GDM1 (cell line): ENCODE data around the gene XPO5.
"Not testable (repeated sequence)": the region's sequence is repeated elsewhere in the genome, so short reads cannot be mapped to it uniquely, and the experiment has no call there.

ENCODE experiments used
- DNase-seq: peaks from one replicate; lab custom pipeline; 2025; lab: John Stamatoyannopoulos, UW

The XPO5 gene

DNA sequence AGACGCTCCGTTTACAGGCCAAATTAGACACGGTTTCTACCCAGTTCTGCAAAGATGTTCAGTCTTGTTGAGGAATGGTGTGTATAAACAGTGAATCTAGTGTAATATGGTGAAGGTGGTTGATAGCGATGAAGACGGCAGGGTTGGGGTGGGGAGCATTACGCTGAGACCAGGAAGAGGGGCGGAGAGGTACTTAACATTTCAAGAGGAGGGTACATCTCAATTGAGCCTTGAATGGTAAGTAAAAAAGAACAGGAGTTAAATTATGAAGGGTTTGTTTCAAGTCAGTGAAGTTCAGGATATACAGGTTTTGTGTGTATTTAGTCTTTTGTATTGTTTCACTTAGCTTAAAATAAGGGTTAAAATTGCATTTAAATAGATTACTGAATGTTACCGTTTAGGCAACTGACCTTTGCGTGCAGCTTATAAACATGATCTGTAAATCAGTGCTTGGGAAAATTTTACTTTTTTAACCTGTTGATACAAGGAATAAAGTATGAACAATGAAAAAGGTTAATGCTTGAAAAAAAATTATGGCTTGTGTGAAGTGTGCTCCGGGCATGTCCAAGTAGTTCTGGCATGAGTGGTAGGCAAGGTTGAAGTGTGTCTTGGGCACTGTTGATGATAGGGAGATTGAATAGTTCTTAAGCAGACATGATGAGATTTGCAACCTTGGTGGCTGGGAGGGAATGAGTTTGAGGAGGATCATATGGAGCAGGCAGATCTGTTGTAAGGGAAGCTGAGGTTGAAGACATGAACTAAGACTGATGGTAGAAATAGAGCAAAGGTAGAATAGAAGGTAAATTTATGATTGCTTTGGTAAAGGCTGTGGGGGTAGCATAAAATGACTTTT, 58.1 kb downstream of the XPO5 start:
- DNase-seq: no peak

GRCh38 chr6:43516697-43517504, 58.9 kb downstream of the XPO5 start, which contains the start of the genes POLR1C and YIPF3:
Gene POLR1C (plus strand): TSS chr6:43517089. CDS start chr6:43517110, 21 bp downstream.
Gene YIPF3 (minus strand): TSS chr6:43516926. CDS start chr6:43516807, 119 bp downstream.
- peak; percentile 94 for DNase-seq

GRCh38 chr6:43516367-43516696, 59.5 kb downstream of the XPO5 start:
- no peak for DNase-seq

- DNase-seq: no peak
Observed at GRCh38 chr6:43515808-43516207, 60.0 kb downstream of the XPO5 start.

- DNase-seq: no peak
Observed at GRCh38 chr6:43511824-43512415, 63.9 kb downstream of the XPO5 start.

- DNase-seq: no peak
Observed at GRCh38 chr6:43510827-43511163, 65.0 kb downstream of the XPO5 start.

GRCh38 chr6:43509984-43510826, 65.6 kb downstream of the XPO5 start, which contains the start of gene LRRC73:
Gene LRRC73 (minus strand): TSS chr6:43510346. CDS start chr6:43509785, 561 bp downstream.
- DNase-seq: peak; percentile 7

DNA sequence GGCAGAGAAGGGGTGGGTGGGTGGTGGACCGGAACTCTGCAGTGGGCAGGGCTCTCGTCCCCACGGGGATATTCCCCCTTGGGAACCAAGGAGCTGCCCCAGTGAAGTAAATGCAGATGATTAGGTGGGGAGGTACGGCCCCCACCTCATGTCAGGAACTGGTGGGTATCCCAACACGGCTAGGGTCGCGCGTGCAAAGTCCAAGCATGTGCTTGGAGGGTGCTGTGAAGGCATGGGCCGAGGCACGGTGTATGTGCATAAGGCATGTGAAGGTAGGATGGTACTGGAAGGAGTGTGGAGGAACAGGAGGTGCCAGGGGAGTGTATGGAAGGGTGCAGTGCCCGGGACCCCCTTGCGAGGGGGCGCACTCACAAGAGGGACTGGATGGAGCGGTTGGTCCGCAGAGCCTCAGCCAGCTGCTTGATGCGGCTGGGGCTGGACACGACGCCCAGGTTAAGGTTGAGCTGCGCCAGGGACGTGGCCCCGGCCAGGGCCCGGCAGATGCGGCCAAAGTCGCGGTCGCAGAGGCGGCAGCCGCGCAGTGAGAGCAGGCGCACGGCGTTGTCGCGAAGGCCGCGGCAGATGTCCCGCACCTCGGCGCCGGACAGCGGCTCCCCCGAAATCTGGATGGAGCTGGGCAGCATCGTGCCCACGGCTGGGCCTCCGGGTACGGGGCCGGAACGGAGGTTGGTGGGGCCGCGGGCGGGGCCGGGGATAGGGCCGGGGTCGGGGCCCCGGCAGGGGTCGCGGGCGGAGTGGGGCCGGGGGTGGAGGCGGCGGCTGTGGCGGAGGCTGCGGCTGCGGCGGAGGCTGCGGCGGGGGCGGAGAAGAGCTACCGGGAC, 66.5 kb downstream of the XPO5 start:
- DNase-seq: no peak

DNA sequence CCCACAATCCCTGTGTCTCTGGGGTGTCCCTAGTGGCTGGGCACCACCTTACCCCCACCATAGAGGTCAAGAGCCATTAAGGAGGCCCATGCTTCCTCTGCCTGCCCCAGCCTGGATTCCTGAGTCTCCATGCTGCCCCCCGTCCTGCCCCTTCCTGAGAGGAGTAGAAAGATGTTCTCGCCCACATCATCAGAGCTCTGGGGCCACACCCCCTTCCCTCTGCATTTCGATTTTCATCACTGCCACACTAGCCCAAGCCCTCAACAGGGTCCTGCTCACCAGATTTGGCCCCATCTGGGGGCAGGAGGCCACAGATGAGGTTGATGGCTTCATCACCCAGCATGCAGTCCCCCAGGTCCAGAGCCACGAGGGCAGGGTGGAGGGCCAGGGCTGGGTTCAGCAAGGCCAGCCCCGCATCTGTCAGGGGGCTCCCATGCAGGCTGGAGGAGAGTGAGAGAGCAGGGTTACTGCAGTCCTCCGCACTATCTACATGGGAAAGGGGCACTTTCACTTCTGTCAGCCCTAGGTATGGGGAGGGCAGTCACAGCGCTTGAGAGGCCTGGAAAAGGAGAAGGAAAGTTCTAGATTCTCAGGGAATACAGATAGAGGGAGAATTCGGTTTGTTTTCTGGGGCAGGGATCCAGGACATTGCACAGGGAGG, 67.2 kb downstream of the XPO5 start:
- no peak for DNase-seq

DNA sequence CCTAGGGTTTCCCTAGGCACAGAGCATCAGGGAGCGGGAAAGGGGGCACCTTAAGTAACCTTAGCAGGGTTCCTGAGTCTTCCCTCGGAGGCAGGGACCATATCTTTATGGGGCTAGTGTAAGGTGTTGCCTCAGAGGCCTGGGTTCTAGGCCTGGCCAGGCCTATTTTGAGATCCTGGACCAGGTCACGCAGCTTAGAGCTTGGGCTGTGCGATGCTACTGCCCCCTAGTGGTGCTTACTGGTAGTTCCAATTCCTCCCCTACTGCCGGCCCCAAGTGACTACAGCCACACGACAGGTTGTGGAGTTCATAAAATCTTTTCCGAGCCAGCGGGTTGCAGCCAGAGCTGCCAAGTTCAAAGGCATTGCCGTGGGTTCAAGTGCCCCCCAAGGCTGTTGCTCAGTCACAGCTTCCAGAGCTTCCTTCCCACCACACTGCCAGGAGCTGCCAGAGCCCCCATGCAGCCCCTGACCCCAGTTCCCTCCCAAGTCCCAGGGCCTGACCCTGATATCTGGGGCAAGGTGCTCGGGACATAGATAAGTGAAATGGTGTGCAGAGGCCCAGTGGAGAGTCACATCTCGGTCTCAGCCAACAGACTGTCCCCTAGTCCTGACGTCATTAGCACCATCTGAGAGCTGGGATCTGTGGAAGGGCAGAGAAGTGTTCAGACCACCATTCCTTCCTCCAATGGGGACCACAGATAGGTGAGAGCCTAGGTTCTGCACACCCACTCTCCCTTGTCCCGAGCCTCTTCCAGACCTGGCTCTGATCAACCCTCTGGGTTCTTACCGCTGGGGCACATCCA, 69.0 kb downstream of the XPO5 start:
- peak; percentile 69 for DNase-seq

GRCh38 chr6:43506171-43506570, 69.7 kb downstream of the XPO5 start:
- DNase-seq: no peak

- DNase-seq: no peak
Observed at GRCh38 chr6:43505718-43506117, 70.1 kb downstream of the XPO5 start.

GRCh38 chr6:43504756-43505593, 70.9 kb downstream of the XPO5 start:
- DNase-seq: no peak

DNA sequence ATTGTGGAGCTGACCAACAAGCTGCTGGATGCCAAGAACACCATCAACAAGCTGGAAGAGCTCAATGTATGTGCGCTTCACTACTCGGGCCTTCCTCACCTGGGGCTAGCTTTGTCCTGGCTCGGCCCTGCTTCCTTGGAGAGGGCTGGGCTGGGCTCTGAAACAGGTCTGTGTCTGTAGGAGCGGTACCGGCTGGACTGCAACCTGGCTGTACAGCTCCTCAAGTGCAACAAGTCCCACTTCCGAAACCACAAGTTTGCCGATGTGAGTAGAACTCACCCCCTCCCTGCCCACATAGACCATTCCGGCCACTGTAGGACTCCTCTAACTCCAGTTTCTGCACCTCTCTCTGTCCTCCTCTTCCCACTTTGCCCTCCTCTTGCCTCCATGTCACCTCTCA, 72.4 kb downstream of the XPO5 start:
- no peak for DNase-seq

DNA sequence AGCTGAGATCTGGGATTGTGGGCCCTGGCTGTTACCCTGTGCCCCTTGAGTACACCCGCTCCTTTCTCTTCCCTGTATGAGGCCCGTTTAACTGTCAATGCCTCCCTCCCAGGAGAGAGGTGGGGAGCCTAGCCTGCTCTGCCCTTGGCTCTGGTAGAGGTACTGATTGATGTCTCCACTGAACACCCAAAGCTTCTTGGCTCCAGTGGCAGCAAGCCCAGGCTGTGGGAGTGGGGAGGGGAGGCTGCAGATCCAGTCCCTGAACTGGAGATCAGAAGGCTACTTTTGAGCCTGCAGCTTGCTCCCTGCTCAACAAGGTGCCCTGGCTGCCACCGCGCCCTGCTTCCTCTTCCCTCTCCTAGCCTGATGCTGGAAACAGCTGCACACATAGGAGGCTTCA, 73.2 kb downstream of the XPO5 start:
- no peak for DNase-seq

GRCh38 chr6:43500921-43501320, 74.9 kb downstream of the XPO5 start:
- no peak for DNase-seq

GRCh38 chr6:43499028-43499815, 76.6 kb downstream of the XPO5 start:
- no peak for DNase-seq

- not testable (repeated sequence) for DNase-seq
Observed at GRCh38 chr6:43498291-43498690, 77.5 kb downstream of the XPO5 start.
